Naive thymus-derived CD4-positive, alpha-beta T cell (primary cell): Measurements from ENCODE around the gene STRIP1. TPM values are rescaled to one million over a fixed set of nuclear protein-coding genes. Genes with fewer than 3 reads are reported as not detected.
A peak's percentile ranks its signal among the peaks of the same experiment; 100 is the strongest.

Source experiments
- ATAC-seq: fragments of 150-1000 bp; cut with Tn5 transposase; 2 replicates; pipeline ENCODE4 v1.10.0; 2021; ENCODE audit warnings: mild to moderate bottlenecking, moderate library complexity
- CTCF ChIA-PET: fragments of 350-600 bp; sonication (Branson Sonifier 250); formaldehyde crosslinking; loops from one replicate; lab custom pipeline; 2021; ENCODE audit warnings: antibody characterized with exemption; lab: Charles Lee
- POLR2A ChIA-PET: fragments of 350-600 bp; sonication (Branson Sonifier 250); formaldehyde crosslinking; loops from one replicate; lab custom pipeline; 2021; ENCODE audit warnings: antibody characterized with exemption, inconsistent platforms; lab: Charles Lee
- DNase-seq, 9 donors: peaks; one replicate each; pipeline versions ENCODE4 v3.0.0 to v3.0.0-alpha.2; 2020 to 2022; ENCODE audit warnings: mixed read lengths in 1 of 9
- H3K27ac ChIP-seq: one replicate; pipeline ENCODE4 v1.7.0; 2013; ENCODE audit warnings: mild to moderate bottlenecking, low read depth, low read length, moderate library complexity
- H3K27me3 ChIP-seq, 2 donors: one replicate each; pipeline ENCODE4 v1.7.0; 2013; ENCODE audit warnings: low read length in 2 of 2, mild to moderate bottlenecking in 2 of 2, moderate library complexity in 2 of 2; ENCODE audit not compliant: control insufficient read depth in 2 of 2, insufficient read depth in 2 of 2
- H3K36me3 ChIP-seq, 3 experiments: 1 replicate in 2 of 3; 2 replicates in 1 of 3; pipeline ENCODE4 v1.7.0; 2013; ENCODE audit warnings: low read length in 3 of 3, mild to moderate bottlenecking in 3 of 3, moderate library complexity in 1 of 3; ENCODE audit not compliant: insufficient read depth in 3 of 3, control insufficient read depth in 2 of 3
- H3K4me1 ChIP-seq, 2 donors: one replicate each; pipeline ENCODE4 v1.7.0; 2013; ENCODE audit warnings: low read length in 2 of 2, mild to moderate bottlenecking in 2 of 2, moderate library complexity in 1 of 2; ENCODE audit not compliant: control insufficient read depth in 2 of 2, insufficient read depth in 2 of 2
- H3K4me3 ChIP-seq: 2 replicates; pipeline ENCODE4 v1.7.0; 2013; ENCODE audit warnings: mild to moderate bottlenecking, low read length
- H3K9me3 ChIP-seq, 3 experiments: 1 replicate in 2 of 3; 2 replicates in 1 of 3; pipeline ENCODE4 v1.7.0; 2013; ENCODE audit warnings: low read length in 3 of 3; ENCODE audit not compliant: control insufficient read depth in 2 of 3
- H3K27ac Mint-ChIP-seq, 9 donors: one replicate each; pipeline ENCODE4 v1.8.0; 2020 to 2022; ENCODE audit warnings: mixed read lengths in 9 of 9, mild to moderate bottlenecking in 8 of 9, moderate library complexity in 5 of 9, inconsistent platforms in 2 of 9
- H3K27me3 Mint-ChIP-seq, 5 donors: one replicate each; pipeline ENCODE4 v1.8.0; 2021 to 2022; ENCODE audit warnings: mixed read lengths in 5 of 5, mild to moderate bottlenecking in 1 of 5
- H3K36me3 Mint-ChIP-seq, 5 donors: one replicate each; pipeline ENCODE4 v1.8.0; 2020 to 2022; ENCODE audit warnings: mixed read lengths in 5 of 5, mild to moderate bottlenecking in 3 of 5, inconsistent platforms in 1 of 5
- H3K4me1 Mint-ChIP-seq, 7 donors: one replicate each; pipeline ENCODE4 v1.8.0; 2020 to 2022; ENCODE audit warnings: mixed read lengths in 7 of 7, mild to moderate bottlenecking in 3 of 7, inconsistent platforms in 1 of 7
- H3K4me3 Mint-ChIP-seq, 10 donors: one replicate each; pipeline ENCODE4 v1.8.0; 2020 to 2022; ENCODE audit warnings: mild to moderate bottlenecking in 10 of 10, mixed read lengths in 10 of 10, moderate library complexity in 6 of 10, inconsistent platforms in 2 of 10
- H3K9me3 Mint-ChIP-seq, 11 donors: one replicate each; pipeline ENCODE4 v1.8.0; 2020 to 2022; ENCODE audit warnings: mixed read lengths in 11 of 11, mild to moderate bottlenecking in 4 of 11, inconsistent platforms in 1 of 11, moderate library complexity in 1 of 11
- intact Hi-C, 2 donors: fragments of 100-400 bp; cut with micrococcal nuclease; formaldehyde crosslinking; loops; one replicate each; pipeline ENCODE4 v1.15.1; 2023
- polyA plus RNA-seq, 2 donors: library from polyadenylated mRNA; unstranded; fragments of 300-500 nt; fragmentation: Illumina TruSeq; gene quantifications; one replicate each; pipeline ENCODE4 v1.2.3, GENCODE V29; 2021
- total RNA-seq, 6 experiments: library from RNA in 5 of 6; stranded (reverse) in 5 of 6; gene quantifications; 1 replicate in 5 of 6; 2 replicates in 1 of 6; pipeline ENCODE4 v1.2.3 and lab custom pipeline; 2021 to 2026

The STRIP1 gene, protein sequence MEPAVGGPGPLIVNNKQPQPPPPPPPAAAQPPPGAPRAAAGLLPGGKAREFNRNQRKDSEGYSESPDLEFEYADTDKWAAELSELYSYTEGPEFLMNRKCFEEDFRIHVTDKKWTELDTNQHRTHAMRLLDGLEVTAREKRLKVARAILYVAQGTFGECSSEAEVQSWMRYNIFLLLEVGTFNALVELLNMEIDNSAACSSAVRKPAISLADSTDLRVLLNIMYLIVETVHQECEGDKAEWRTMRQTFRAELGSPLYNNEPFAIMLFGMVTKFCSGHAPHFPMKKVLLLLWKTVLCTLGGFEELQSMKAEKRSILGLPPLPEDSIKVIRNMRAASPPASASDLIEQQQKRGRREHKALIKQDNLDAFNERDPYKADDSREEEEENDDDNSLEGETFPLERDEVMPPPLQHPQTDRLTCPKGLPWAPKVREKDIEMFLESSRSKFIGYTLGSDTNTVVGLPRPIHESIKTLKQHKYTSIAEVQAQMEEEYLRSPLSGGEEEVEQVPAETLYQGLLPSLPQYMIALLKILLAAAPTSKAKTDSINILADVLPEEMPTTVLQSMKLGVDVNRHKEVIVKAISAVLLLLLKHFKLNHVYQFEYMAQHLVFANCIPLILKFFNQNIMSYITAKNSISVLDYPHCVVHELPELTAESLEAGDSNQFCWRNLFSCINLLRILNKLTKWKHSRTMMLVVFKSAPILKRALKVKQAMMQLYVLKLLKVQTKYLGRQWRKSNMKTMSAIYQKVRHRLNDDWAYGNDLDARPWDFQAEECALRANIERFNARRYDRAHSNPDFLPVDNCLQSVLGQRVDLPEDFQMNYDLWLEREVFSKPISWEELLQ
- 10 to 100 TPM; 42.4 to 83.9 (median 70.7) TPM for total RNA-seq
- polyA plus RNA-seq = 10 to 100 TPM; 21.4 to 35.2 TPM
- 109 reads per million, percentile 86 among the genes with 10 or more reads in this experiment for total RNA-seq (lab: John Stamatoyannopoulos, UW)

DNA sequence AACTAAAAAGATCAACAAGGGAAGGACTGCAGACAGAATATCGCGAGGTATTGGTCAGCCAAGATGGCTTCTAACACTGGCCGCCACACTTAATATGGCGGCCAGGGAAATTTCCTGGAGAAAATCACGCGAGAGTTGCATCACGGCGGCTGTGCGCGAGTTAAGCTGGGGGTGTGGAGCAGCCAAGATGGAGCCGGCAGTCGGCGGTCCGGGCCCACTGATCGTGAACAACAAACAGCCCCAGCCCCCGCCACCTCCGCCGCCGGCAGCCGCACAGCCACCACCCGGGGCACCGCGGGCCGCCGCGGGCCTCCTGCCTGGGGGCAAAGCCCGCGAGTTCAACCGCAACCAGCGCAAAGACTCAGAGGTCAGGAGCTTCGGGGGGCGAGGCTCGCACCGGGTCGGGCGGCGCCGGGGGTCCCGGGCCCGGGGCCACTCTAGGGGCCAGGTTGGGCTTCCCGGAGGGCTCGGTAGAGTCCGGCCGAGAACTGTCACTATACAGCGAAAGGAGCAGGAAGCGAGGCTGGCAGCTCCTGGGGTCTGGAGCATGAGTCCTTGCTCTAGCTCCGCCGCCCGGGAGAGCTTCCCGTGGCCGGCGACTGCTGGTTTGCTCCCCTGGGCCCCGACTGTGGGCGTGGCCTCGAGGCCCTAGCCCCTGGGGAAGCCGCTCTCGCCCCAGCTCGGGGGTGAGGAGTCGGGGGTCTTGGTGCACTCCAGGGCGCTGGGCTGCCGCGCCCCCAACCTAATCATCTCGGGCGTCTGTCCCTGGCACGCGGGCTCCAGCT, at the start of gene STRIP1:
STRIP1 (plus strand) TSS at position 174 of the 785 bp plus-strand sequence; CDS start at position 188, 14 bp downstream.
- H3K4me1 ChIP-seq = peaks cover 31% of the 10 kb centered on the region in 2 donors
- Mint-ChIP-seq H3K27me3 (no peaks in the 10 kb centered on the region), H3K9me3 (peaks cover 0 to 2% (median 0%) of the 10 kb centered on the region in 11 donors), H3K36me3 (peaks cover 5 to 14% (median 6%) of the 10 kb centered on the region in 5 donors), H3K4me1 (peaks cover 32 to 70% (median 57%) of the 10 kb centered on the region in 7 donors), H3K4me3 (peak within 1 kb of the TSS; percentile 92 to 98 (median 95)), H3K27ac (peak within 1 kb of the TSS; percentile 81 to 98 (median 95))
- H3K9me3 ChIP-seq = no peaks in the 10 kb centered on the region
- ATAC-seq = peak; percentile 97
- H3K27me3 ChIP-seq = no peaks in the 10 kb centered on the region
- H3K4me3 ChIP-seq = peak within 1 kb of the TSS; percentile 48
- POLR2A ChIA-PET = interaction anchor here (0.6 to 5.1 kb wide), 11 partner anchors 21 to 751 kb away, joined by 3 to 31 read pairs (median 3); partner anchors contain the start of genes AHCYL1, GNAI3, PSRC1 and RBM15
- CTCF ChIA-PET = interaction anchor here (0.6 to 1.5 kb wide), 6 partner anchors 9 to 551 kb away, joined by 3 to 4 read pairs (median 3); partner anchors contain the start of gene ATXN7L2
- intact Hi-C loops = loop anchor here (1.0 to 10.0 kb wide), 18 partner anchors 18 to 1723 kb away; partner anchors contain the start of genes AHCYL1 (in 2 of the 2), CLCC1 (in 2 of the 2), DDX20 (in 2 of the 2) and GNAI3 (in 2 of the 2)
- H3K36me3 ChIP-seq = peaks cover 5 to 22% (median 5%) of the 10 kb centered on the region in 3 experiments
- DNase-seq = peak; percentile 78 to 96 (median 93)
- peak within 1 kb of the TSS; percentile 97 for H3K27ac ChIP-seq

DNA sequence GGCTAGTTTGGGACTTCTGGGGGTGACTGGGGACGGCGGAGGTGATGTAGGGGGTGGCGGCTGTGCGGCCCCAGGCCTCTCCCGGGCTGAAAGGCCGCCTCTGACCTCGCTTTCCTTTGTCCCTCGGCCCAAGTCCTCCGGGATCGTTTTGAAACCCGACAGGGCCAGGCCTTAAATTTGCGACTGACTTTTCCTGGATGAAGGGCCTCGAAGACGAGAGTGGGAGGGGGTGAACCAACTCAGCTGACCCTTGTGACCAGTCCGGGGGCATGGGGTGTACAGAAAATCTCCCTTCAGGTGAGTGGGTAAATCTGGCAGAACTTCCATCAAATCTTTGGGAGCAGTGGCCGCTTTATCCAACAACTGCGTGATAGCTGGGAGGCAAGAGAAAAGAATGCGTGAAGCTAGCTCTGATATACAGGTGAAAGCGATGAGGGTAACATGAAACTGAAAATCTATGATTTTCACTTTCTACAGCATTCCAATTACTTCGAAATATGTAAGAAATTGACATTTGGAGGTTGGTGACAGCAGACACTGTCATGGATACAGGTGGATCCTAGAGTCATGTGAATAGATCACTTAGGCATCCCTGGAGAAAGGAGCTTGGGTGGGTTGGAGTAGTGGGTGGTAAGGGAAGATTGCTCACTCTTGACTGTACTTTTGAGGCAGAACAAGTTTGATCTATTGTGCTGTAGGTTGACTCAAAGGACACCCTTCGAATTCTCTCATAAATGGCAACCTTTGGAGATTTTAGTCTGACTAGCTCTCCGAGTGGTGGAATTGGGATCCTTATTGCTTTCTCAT, 49.0 kb upstream of the STRIP1 start:
- Mint-ChIP-seq H3K27ac (peak overlapping the region; percentile 82 to 99 (median 95)), H3K27me3 (no peaks in the 10 kb centered on the region), H3K4me3 (peak overlapping the region; percentile 87 to 100 (median 97)), H3K9me3 (no peaks in the 10 kb centered on the region), H3K4me1 (peaks cover 27 to 55% (median 46%) of the 10 kb centered on the region in 7 donors), H3K36me3 (peaks cover 0 to 10% (median 4%) of the 10 kb centered on the region in 5 donors)
- H3K27me3 ChIP-seq = no peaks in the 10 kb centered on the region
- peak in 2 of 9 donors; percentile 2 to 6 for DNase-seq
- ChIA-PET POLR2A (interaction anchor here (0.7 to 3.3 kb wide), 11 partner anchors 21 to 439 kb away, joined by 3 to 32 read pairs (median 4); partner anchors contain the start of genes GNAI3, RBM15 and STRIP1), CTCF (interaction anchor here (0.6 to 15.3 kb wide), 24 partner anchors 8 to 516 kb away, joined by 3 to 382 read pairs (median 6); partner anchors contain the start of genes ATXN7L2 and GNAI3)
- H3K4me3 ChIP-seq = peak overlapping the region; percentile 72
- no peaks in the 10 kb centered on the region for H3K9me3 ChIP-seq
- H3K4me1 ChIP-seq = peaks cover 22 to 24% of the 10 kb centered on the region in 2 donors
- H3K27ac ChIP-seq = peak overlapping the region; percentile 92
- intact Hi-C loops = loop anchor here in 1 of 2 donors (2.0 kb wide), 1 partner anchor 319 kb away; no protein-coding TSS in a partner anchor
- H3K36me3 ChIP-seq = peaks cover 0 to 3% (median 0%) of the 10 kb centered on the region in 3 experiments
- ATAC-seq = no peak

DNA sequence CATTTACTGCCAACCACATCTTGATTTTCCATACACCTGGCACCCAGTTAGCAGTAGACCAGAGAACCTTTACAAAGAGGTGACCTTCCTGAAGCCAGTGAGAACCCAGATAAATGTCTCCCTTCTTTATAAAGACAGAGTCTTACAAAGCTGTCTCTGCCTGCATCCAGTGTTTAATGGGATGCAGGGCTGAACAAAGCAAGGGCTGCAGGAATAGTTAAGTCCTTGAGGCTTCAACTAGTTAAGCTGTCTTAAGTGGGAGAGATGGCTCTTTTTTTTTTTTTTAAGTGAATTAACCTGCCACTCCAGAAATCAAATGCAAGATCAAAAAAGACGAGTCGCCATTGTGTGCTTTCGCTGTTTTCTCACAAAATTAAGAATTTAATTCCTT, 48.4 kb upstream of the STRIP1 start:
- Histone ChIP-seq H3K36me3 (peaks cover 0 to 3% (median 0%) of the 10 kb centered on the region in 3 experiments), H3K4me3 (peak overlapping the region; percentile 72), H3K4me1 (peaks cover 22 to 24% of the 10 kb centered on the region in 2 donors), H3K9me3 (no peaks in the 10 kb centered on the region), H3K27ac (no peak overlapping the region), H3K27me3 (no peaks in the 10 kb centered on the region)
- ATAC-seq (no peak), DNase-seq (no peak)
- intact Hi-C loops = no loop called here
- Mint-ChIP-seq H3K4me3 (peak overlapping the region; percentile 87 to 100 (median 97)), H3K4me1 (peaks cover 27 to 59% (median 50%) of the 10 kb centered on the region in 7 donors), H3K9me3 (no peaks in the 10 kb centered on the region), H3K27me3 (no peaks in the 10 kb centered on the region), H3K27ac (peak overlapping the region; percentile 82 to 99 (median 95)), H3K36me3 (peaks cover 0 to 10% (median 4%) of the 10 kb centered on the region in 5 donors)
- POLR2A ChIA-PET = interaction anchor here (0.7 to 3.3 kb wide), 5 partner anchors 193 to 440 kb away, joined by 3 to 20 read pairs (median 14); partner anchors contain the start of gene GNAI3
- CTCF ChIA-PET = interaction anchor here (1.4 to 15.3 kb wide), 5 partner anchors 196 to 454 kb away, joined by 4 to 382 read pairs (median 42); no protein-coding TSS in a partner anchor

DNA sequence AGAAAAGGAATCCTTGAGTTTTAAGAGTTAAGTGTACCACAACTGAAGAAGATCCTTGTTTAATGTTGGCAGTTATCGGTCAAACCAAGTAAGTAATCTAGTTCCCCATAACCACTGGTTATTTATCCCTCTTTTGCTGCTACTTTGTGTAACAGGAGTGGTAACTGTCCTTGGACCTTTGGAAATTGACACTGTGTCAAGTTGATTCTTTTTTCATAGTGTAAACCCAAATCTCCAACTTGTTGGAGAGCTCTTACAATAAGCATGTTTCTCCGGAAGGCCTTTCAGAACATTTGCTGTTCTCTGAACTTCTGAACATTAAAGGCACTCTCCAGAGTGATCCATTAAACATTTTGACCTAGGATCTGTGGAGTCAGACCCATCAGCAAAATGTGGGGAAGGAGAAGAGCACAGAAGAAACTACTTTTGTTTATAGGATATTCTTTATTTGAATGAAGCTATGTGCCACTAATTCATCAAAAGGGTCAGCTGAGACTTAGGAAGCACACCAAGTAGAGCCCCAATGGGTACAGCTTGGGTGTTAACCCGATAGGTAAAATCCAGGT, 46.0 kb upstream of the STRIP1 start:
- Mint-ChIP-seq H3K27ac (no peak overlapping the region), H3K36me3 (peaks cover 0 to 16% (median 7%) of the 10 kb centered on the region in 5 donors), H3K27me3 (no peaks in the 10 kb centered on the region), H3K4me3 (no peak overlapping the region), H3K9me3 (no peaks in the 10 kb centered on the region), H3K4me1 (peaks cover 32 to 68% (median 56%) of the 10 kb centered on the region in 7 donors)
- Histone ChIP-seq H3K27ac (no peak overlapping the region), H3K27me3 (no peaks in the 10 kb centered on the region), H3K4me3 (no peak overlapping the region), H3K4me1 (peaks cover 22 to 24% of the 10 kb centered on the region in 2 donors), H3K36me3 (peaks cover 0 to 3% (median 0%) of the 10 kb centered on the region in 3 experiments), H3K9me3 (no peaks in the 10 kb centered on the region)
- intact Hi-C loops = no loop called here
- ChIA-PET POLR2A (interaction anchor here (0.6 kb wide), 1 partner anchor 94 kb away, joined by 3 read pairs; no protein-coding TSS in a partner anchor), CTCF (interaction anchor here (0.8 to 15.3 kb wide), 4 partner anchors 23 to 348 kb away, joined by 3 to 382 read pairs (median 4); no protein-coding TSS in a partner anchor)
- DNase-seq = no peak
- ATAC-seq = no peak
